Trophoblast cell (in vitro differentiated cells and primary cell): ENCODE results near the gene RAB27A.

ENCODE experiments used
- DNase-seq, 2 donors: peaks; one replicate each; pipeline ENCODE4 v3.0.0-alpha.2; 2016
- H2AFZ ChIP-seq: 2 replicates; pipeline ENCODE4 v1.6.1; 2013; ENCODE audit warnings: low read length, moderate library complexity, mild to moderate bottlenecking; ENCODE audit not compliant: insufficient read depth, poor library complexity
- H2AK5ac ChIP-seq: 2 replicates; pipeline ENCODE4 v1.6.1; 2013; ENCODE audit warnings: mild to moderate bottlenecking, low read length
- H2BK120ac ChIP-seq: 2 replicates; pipeline ENCODE4 v1.6.1; 2013; ENCODE audit warnings: low read length, mild to moderate bottlenecking, moderate library complexity; ENCODE audit not compliant: insufficient read depth, poor library complexity
- H2BK12ac ChIP-seq: 2 replicates; pipeline ENCODE4 v1.6.1; 2013; ENCODE audit warnings: mild to moderate bottlenecking, low read length, moderate library complexity
- H2BK5ac ChIP-seq: 2 replicates; pipeline ENCODE4 v1.6.1; 2013; ENCODE audit warnings: low read length, low read depth, moderate library complexity, mild to moderate bottlenecking; ENCODE audit not compliant: poor library complexity
- H3K14ac ChIP-seq: 2 replicates; pipeline ENCODE4 v1.6.1; 2013; ENCODE audit warnings: mild to moderate bottlenecking, low read length
- H3K18ac ChIP-seq: 2 replicates; pipeline ENCODE4 v1.6.1; 2013; ENCODE audit warnings: mild to moderate bottlenecking, low read length
- H3K23ac ChIP-seq: 2 replicates; pipeline ENCODE4 v1.6.1; 2013; ENCODE audit warnings: low read length
- H3K27ac ChIP-seq: 2 replicates; pipeline ENCODE4 v1.5.1; 2013; ENCODE audit warnings: low read depth, mild to moderate bottlenecking, inconsistent platforms, low read length, moderate library complexity
- H3K27me3 ChIP-seq: 2 replicates; pipeline ENCODE4 v1.6.1; 2013; ENCODE audit warnings: inconsistent platforms, mild to moderate bottlenecking, low read length, moderate library complexity; ENCODE audit not compliant: insufficient read depth
- H3K36me3 ChIP-seq, 2 experiments: 1 replicate in 1 of 2; 2 replicates in 1 of 2; pipeline ENCODE4 v1.6.1; 2013; ENCODE audit warnings: low read length in 2 of 2, mild to moderate bottlenecking in 2 of 2, moderate library complexity in 1 of 2; ENCODE audit not compliant: insufficient read depth in 2 of 2, control insufficient read depth in 1 of 2
- H3K4ac ChIP-seq: 2 replicates; pipeline ENCODE4 v1.6.1; 2013; ENCODE audit warnings: low read depth, mild to moderate bottlenecking, low read length, moderate library complexity
- H3K4me1 ChIP-seq, 2 experiments: 1 replicate in 1 of 2; 2 replicates in 1 of 2; pipeline ENCODE4 v1.6.1; 2013; ENCODE audit warnings: low read length in 2 of 2, mild to moderate bottlenecking in 2 of 2, moderate library complexity in 1 of 2; ENCODE audit not compliant: insufficient read depth in 2 of 2, control insufficient read depth in 1 of 2
- H3K4me2 ChIP-seq: 2 replicates; pipeline ENCODE4 v1.6.1; 2013; ENCODE audit warnings: inconsistent platforms, mild to moderate bottlenecking, low read length, moderate library complexity
- H3K4me3 ChIP-seq: 2 replicates; pipeline ENCODE4 v1.5.1; 2013; ENCODE audit warnings: mild to moderate bottlenecking, low read depth, low read length, inconsistent platforms
- H3K79me1 ChIP-seq: one replicate; pipeline ENCODE4 v1.6.1; 2013; ENCODE audit warnings: low read length
- H3K79me2 ChIP-seq: 2 replicates; pipeline ENCODE4 v1.6.1; 2013; ENCODE audit warnings: low read length, mild to moderate bottlenecking; ENCODE audit not compliant: control insufficient read depth, insufficient read depth, poor library complexity
- H3K9ac ChIP-seq: 2 replicates; pipeline ENCODE4 v1.6.1; 2013; ENCODE audit warnings: mild to moderate bottlenecking, low read length
- H3K9me3 ChIP-seq: 2 replicates; pipeline ENCODE4 v1.6.1; 2013; ENCODE audit warnings: low read depth, mild to moderate bottlenecking, control low read depth, inconsistent platforms, low read length; ENCODE audit not compliant: insufficient read depth
- H4K12ac ChIP-seq: 2 replicates; pipeline ENCODE4 v1.6.1; 2013; ENCODE audit warnings: low read depth, mild to moderate bottlenecking, low read length, moderate library complexity
- H4K8ac ChIP-seq: 2 replicates; pipeline ENCODE4 v1.6.1; 2013; ENCODE audit warnings: low read depth, mild to moderate bottlenecking, low read length, moderate library complexity
- H4K91ac ChIP-seq: one replicate; pipeline ENCODE4 v1.6.1; 2013; ENCODE audit warnings: low read depth, mild to moderate bottlenecking, low read length, moderate library complexity
- WGBS: extraction: QIAGEN DNeasy Blood & Tissue Kit; methylation state at CpG from one replicate; pipeline ENCODE4 v1.1.7; 2013; ENCODE audit warnings: missing lambda C conversion rate; ENCODE audit not compliant: insufficient read length, insufficient coverage; ENCODE audit errors: extremely low coverage; 5-methylcytosine and 5-hydroxymethylcytosine counted together

Gene RAB27A

DNA sequence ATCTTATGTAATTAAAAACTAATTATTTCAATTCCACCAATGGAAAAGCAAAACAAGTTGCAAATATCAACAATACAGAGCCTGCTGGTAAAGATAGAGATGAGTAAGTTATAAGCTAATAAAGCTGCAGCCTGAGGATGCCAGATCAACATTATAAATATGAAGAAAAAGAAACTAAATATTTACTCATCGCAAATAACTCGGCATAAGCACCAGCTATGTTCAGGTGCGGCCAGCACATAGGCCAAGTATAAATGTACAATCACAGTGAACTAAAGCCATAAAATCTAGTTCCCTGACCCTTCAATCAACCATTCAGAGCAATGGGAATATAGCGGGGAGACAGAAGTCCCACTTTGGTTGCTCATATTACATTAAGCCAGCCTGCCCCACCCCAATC lies 85.1 kb downstream of the RAB27A start:
- no peak overlapping the region for H3K23ac ChIP-seq
- no peak overlapping the region for H3K4me3 ChIP-seq
- no peaks in the 10 kb centered on the region for H3K36me3 ChIP-seq
- H3K27me3 ChIP-seq: no peaks in the 10 kb centered on the region
- H3K9ac ChIP-seq: no peak overlapping the region
- H3K9me3 ChIP-seq: no peaks in the 10 kb centered on the region
- H4K8ac ChIP-seq: no peak overlapping the region
- no peak overlapping the region for H4K12ac ChIP-seq
- H3K4me1 ChIP-seq: no peaks in the 10 kb centered on the region
- WGBS: no CpG with 5 or more reads among the region's 4 CpGs
- no peak overlapping the region for H3K4ac ChIP-seq
- H3K79me2 ChIP-seq: no peaks in the 10 kb centered on the region
- H2BK12ac ChIP-seq: no peak overlapping the region
- H2BK120ac ChIP-seq: no peak overlapping the region
- no peak overlapping the region for H3K18ac ChIP-seq
- H3K4me2 ChIP-seq: no peak overlapping the region
- H2AK5ac ChIP-seq: no peak overlapping the region
- H4K91ac ChIP-seq: no peak overlapping the region
- no peak overlapping the region for H3K14ac ChIP-seq
- H2AFZ ChIP-seq: no peak overlapping the region
- DNase-seq: no peak
- H3K27ac ChIP-seq: no peak overlapping the region
- no peaks in the 10 kb centered on the region for H3K79me1 ChIP-seq
- no peak overlapping the region for H2BK5ac ChIP-seq

DNA sequence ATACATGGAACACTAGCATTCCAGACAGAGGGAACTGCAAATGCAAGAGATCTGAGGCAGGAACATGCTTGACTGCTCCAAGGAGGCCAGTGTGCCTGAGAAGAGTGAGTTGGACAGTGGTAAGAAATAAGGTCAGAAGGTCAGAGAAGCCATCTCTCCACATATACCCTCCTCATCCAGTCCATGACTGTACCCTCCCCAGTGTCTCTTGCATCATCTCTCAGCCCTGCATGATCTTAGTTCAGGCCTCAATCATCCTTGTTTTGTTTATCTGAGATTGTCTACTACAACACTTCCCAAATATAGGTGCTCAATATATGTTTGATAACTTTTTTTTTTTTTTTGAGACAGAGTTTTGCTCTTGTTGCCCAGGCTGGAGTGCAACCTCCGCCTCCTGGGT lies 87.4 kb downstream of the RAB27A start:
- DNase-seq: no peak
- H3K14ac ChIP-seq: no peak overlapping the region
- no peaks in the 10 kb centered on the region for H3K79me2 ChIP-seq
- H2AFZ ChIP-seq: no peak overlapping the region
- no peak overlapping the region for H3K9ac ChIP-seq
- H3K27ac ChIP-seq: no peak overlapping the region
- no peak overlapping the region for H3K18ac ChIP-seq
- no peak overlapping the region for H2BK120ac ChIP-seq
- no peak overlapping the region for H3K4me3 ChIP-seq
- no peak overlapping the region for H3K4ac ChIP-seq
- peak overlapping the region; percentile 69 for H3K23ac ChIP-seq
- no peaks in the 10 kb centered on the region for H3K4me1 ChIP-seq
- H3K9me3 ChIP-seq: no peaks in the 10 kb centered on the region
- no CpG with 5 or more reads among the region's 1 CpG for WGBS
- H3K27me3 ChIP-seq: no peaks in the 10 kb centered on the region
- H2BK12ac ChIP-seq: no peak overlapping the region
- H2AK5ac ChIP-seq: no peak overlapping the region
- H4K8ac ChIP-seq: no peak overlapping the region
- no peak overlapping the region for H2BK5ac ChIP-seq
- H3K36me3 ChIP-seq: no peaks in the 10 kb centered on the region
- peaks cover under 1% of the 10 kb centered on the region for H3K79me1 ChIP-seq
- no peak overlapping the region for H4K91ac ChIP-seq
- no peak overlapping the region for H4K12ac ChIP-seq
- no peak overlapping the region for H3K4me2 ChIP-seq

DNA sequence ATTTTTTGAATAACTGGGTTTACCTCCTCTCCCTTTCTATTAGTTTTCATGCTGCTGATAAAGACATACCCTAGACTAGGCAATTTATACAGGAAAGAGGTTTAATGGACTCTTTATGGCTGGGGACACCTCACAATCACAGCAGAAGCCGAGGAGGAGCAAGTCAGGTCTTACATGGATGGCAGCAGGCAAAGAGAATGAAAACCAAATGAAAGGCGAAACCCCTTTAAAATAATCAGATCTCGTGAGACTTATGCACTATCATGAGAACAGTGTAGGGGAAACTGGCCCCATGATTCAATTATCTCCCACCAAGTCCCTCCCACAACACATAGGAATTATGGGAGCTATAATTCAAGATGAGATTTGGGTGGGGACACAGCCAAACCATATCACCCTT lies 90.9 kb downstream of the RAB27A start:
- no peak overlapping the region for H2BK5ac ChIP-seq
- no CpG with 5 or more reads among the region's 3 CpGs for WGBS
- H3K4me2 ChIP-seq: no peak overlapping the region
- no peak overlapping the region for H3K27ac ChIP-seq
- H2BK12ac ChIP-seq: no peak overlapping the region
- H3K23ac ChIP-seq: no peak overlapping the region
- no peak overlapping the region for H4K8ac ChIP-seq
- H3K18ac ChIP-seq: no peak overlapping the region
- H2AFZ ChIP-seq: no peak overlapping the region
- no peak for DNase-seq
- no peak overlapping the region for H3K4ac ChIP-seq
- H3K79me1 ChIP-seq: peaks cover 5% of the 10 kb centered on the region
- H2AK5ac ChIP-seq: no peak overlapping the region
- no peaks in the 10 kb centered on the region for H3K27me3 ChIP-seq
- no peak overlapping the region for H3K9ac ChIP-seq
- no peaks in the 10 kb centered on the region for H3K9me3 ChIP-seq
- H2BK120ac ChIP-seq: no peak overlapping the region
- H3K36me3 ChIP-seq: peaks cover 0 to 2% of the 10 kb centered on the region in 2 experiments
- H4K12ac ChIP-seq: no peak overlapping the region
- no peak overlapping the region for H3K4me3 ChIP-seq
- no peaks in the 10 kb centered on the region for H3K4me1 ChIP-seq
- no peak overlapping the region for H3K14ac ChIP-seq
- peaks cover 9% of the 10 kb centered on the region for H3K79me2 ChIP-seq
- no peak overlapping the region for H4K91ac ChIP-seq

DNA sequence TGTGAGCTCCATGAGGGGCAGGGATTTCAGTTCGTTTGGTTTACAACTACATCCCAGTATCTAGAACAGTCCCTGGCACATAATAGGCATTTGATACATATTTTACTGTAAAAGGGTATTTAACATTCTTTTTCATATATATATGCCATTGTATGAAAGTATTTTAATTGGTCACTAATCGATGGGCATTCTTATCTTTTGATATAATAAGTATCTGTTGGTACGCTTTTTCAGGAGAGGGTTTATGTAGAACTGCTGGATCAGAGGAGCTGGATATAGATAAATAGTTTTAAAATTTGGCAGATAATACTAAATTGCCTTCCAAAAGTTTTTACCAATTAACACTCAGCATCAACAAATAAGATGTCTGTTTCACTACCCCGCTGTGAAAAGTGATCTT lies 91.9 kb downstream of the RAB27A start:
- H2BK120ac ChIP-seq: no peak overlapping the region
- H3K18ac ChIP-seq: no peak overlapping the region
- H2AFZ ChIP-seq: no peak overlapping the region
- H4K8ac ChIP-seq: no peak overlapping the region
- no peak overlapping the region for H3K27ac ChIP-seq
- peak overlapping the region; percentile 97 for H3K4me2 ChIP-seq
- no peak overlapping the region for H2AK5ac ChIP-seq
- WGBS: no CpG with 5 or more reads among the region's 4 CpGs
- H2BK5ac ChIP-seq: no peak overlapping the region
- H3K4me1 ChIP-seq: no peaks in the 10 kb centered on the region
- peaks cover 0 to 2% of the 10 kb centered on the region in 2 experiments for H3K36me3 ChIP-seq
- no peak for DNase-seq
- H4K12ac ChIP-seq: no peak overlapping the region
- peaks cover 5% of the 10 kb centered on the region for H3K79me1 ChIP-seq
- H4K91ac ChIP-seq: no peak overlapping the region
- peaks cover 9% of the 10 kb centered on the region for H3K79me2 ChIP-seq
- H3K4ac ChIP-seq: no peak overlapping the region
- no peak overlapping the region for H2BK12ac ChIP-seq
- H3K27me3 ChIP-seq: no peaks in the 10 kb centered on the region
- H3K9ac ChIP-seq: no peak overlapping the region
- no peak overlapping the region for H3K14ac ChIP-seq
- no peak overlapping the region for H3K4me3 ChIP-seq
- H3K9me3 ChIP-seq: no peaks in the 10 kb centered on the region
- no peak overlapping the region for H3K23ac ChIP-seq
